ENCODE data around the gene MSL1.
A peak's percentile ranks its signal among the peaks of the same experiment; 100 is the strongest.
"Not testable (repeated sequence)": the region's sequence is repeated elsewhere in the genome, so short reads cannot be mapped to it uniquely, and the experiment has no call there.

The MSL1 gene

GRCh38 chr17:40139566-40140058, 17.8 kb downstream of the MSL1 start:
- no peak for DNase-seq

GRCh38 chr17:40143166-40143565, 21.4 kb downstream of the MSL1 start:
- DNase-seq, result not testable (repeated sequence)

- DNase-seq, result no peak
Measured at GRCh38 chr17:40145476-40145875, 23.7 kb downstream of the MSL1 start.

- no peak for DNase-seq
Measured at GRCh38 chr17:40148527-40148926, 26.8 kb downstream of the MSL1 start.

DNA sequence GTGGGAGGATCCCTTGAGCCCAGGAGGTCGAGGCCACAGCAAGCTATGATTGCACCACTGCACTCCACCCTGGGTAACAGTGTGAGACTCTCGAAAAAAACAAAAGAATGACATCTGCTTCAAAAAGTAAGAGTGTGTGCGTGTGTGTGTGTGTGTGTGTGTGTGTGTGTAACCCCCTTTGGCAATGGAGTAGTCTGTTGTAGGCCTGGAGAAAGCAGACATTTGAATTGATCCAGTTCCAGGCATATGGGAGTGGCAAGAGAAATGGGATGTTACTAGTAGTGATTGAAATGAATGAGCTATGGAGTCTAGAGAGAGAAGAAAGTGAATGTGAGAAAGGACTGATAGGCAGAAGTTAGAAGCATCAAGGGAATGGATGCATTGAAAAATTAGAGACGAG, 28.5 kb downstream of the MSL1 start:
- DNase-seq, result no peak

DNA sequence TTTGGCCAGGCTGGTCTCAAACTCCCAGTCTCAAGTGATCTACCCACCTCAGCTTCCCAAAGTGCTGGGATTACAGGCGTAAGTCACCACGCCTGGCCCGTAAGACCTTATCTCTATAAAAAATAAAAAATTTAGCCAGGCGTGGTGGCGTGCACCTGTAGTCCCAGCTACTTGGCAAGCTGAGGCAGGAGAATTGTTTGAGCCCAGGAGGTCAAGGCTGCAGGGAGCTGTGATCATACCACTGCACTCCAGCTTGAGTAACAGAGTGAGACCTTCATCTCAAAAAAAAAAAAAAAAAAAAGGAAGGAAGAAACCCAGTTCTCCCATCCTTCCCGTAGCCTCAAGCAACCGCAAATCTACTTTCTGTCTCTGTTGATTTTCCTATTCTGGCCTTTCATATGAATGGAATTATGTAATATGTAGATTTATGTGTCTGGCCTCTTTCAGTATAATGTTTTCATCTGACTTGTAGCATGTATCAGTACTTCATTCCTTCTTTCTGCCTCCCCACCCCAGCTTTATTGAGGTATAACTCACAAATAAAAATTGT, 29.7 kb downstream of the MSL1 start:
- DNase-seq, result no peak

GRCh38 chr17:40153603-40154236, 31.9 kb downstream of the MSL1 start:
- DNase-seq, result peak; percentile 42

DNA sequence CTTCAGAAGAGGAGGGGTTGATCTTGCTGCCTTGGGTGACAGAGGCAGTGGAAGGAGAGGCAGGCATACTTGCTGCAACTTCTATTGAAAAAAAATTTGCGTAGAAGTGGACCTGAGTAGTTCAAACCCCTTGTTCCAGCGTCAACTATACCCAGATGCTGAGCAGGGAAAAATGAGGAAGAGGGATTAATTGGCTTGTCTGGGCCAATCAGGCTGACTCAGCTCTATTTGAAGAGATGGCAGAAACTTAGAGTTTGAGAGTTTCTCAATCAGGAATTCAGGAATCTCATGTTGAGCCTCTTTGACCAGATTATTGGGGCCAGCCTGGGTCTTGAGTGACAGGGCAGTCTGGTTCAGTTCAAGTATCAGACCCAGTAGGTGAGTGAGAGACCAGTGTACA, 36.2 kb downstream of the MSL1 start:
- no peak for DNase-seq

DNA sequence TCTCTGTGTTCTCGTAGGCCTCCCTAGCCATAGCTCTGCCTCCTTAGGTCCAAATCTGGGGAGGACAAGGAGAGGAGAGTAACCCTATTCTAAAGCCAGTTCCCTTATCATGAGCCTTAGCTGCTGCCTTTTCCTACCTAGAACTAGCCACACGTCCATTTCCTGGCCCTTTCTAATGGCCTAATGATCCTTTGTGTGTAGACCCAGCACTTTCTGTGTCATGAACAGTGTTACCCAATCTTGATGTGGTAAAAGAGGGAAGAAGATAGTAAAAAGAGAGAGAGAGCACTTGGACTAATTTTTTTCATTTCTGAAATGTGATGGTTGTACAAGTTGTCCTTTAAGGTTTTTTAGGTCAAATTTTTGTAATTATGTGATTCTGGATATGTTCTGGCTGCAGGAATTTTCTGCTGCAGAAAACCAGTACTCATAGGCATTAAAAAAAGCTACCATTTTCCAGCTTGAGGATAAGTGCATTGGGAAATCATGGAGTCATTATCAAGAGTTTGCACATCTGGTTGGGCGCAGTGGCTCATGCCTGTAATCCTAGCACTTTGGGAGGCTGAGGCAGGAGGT, 36.8 kb downstream of the MSL1 start:
- DNase-seq, result no peak

DNA sequence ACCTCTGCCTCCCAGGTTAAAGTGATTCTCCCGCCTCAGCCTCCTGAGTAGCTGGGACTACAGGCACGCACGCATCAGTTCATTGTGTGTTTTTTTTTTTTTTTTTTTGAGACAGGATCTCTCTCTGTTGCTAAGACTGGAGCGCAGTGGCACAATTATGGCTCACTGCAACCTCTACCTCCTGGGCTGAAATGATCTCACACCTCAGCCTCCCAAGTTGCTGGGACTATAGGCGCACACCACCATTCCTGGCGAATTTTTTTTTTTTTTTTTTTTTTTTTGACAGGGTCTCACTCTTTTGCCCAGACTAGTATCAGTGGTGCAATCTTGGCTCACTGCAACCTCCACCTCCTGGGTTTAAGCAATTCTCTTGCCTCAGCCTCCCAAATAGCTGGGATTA, 37.7 kb downstream of the MSL1 start:
- no peak for DNase-seq

DNA sequence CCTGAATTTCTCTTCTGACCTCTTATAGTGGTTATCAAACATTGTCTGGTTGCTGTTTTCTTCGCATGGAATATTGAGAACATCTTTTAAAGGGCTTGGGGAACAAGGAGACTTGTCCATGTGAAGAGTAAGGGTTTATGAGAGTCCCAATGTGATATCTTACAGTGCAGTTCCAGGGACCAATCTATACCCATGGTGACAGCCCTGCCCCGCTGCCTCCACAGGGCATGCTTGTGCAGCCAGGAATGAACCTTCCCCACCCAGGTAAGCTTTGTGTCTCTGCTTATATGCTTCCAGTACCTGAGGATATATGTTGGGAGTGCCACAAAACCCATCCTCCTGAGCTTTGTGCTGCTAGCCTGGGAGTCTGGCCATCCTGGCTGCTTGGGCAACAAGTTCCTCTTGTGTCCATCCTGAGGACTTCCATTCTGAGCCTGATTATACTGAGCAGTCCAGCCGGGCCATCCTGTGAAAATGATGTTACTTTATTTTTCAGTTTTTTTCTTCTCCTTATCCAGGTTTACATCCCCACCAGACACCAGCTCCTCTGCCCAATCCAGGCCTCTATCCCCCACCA, 46.0 kb downstream of the MSL1 start:
- no peak for DNase-seq

DNA sequence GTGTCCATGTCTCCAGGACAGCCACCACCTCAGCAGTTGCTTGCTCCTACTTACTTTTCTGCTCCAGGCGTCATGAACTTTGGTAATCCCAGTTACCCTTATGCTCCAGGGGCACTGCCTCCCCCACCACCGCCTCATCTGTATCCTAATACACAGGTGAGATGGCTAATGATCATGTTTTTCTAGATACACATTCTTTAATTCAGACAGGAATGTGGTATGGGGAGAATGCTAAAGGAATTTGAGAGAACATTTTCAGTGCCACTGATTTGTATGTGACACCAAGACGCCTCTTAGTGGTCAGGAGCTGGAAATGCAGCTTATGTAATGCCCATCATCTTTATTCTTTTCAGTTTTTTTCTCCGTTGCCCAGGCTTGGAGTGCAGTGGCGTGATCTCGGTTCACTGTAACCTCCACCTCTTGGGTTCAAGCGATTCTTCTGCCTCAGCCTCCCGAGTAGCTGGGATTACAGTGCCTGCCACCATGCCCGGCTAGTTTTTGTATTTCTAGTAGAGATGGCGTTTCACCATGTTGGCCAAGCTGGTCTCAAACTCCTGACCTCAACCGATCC, 46.6 kb downstream of the MSL1 start:
- peak; percentile 27 for DNase-seq

DNA sequence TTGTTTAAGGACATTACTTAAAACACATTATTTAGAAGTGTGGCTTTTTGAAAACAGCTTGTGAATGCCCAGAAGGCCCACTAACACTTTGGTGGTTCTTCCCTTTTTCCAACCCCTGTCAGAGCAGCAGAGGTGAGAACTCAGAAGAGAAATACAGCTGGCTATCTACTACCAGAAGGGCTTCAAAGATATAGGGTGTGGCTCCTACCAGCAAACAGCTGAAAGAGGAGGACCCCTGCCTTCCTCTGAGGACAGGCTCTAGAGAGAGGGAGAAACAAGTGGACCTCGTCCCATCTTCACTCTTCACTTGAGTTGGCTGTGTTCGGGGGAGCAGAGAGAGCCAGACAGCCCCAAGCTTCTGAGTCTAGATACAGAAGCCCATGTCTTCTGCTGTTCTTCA, 48.6 kb downstream of the MSL1 start:
- DNase-seq, result no peak

DNA sequence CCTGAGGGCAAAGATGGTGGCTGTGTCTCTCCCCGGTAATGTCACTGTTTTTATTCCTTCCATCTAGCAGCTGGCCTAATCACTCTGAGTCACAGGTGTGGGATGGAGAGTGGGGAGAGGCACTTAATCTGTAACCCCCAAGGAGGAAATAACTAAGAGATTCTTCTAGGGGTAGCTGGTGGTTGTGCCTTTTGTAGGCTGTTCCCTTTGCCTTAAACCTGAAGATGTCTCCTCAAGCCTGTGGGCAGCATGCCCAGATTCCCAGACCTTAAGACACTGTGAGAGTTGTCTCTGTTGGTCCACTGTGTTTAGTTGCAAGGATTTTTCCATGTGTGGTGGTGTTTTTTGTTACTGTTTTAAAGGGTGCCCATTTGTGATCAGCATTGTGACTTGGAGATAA, 50.0 kb downstream of the MSL1 start:
- no peak for DNase-seq

GRCh38 chr17:40173091-40173777, 51.5 kb downstream of the MSL1 start:
- DNase-seq, result no peak

DNA sequence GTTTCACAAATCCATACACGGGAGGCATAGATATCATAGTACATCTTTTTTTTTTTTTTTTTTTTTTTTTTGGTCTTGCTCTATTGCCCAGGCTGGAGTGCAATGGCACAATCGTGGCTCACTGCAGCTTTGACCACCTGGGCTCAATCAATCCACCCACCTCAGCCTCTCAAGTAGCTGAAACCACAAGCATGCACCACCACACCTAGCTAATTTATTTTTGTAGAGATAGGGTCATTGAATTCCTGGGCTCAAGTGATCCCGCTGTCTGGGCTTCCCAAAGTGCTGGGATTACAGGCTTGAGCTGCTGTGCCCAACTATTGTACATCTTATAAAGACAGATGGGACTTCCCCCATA, 52.0 kb downstream of the MSL1 start:
- DNase-seq, result no peak

DNA sequence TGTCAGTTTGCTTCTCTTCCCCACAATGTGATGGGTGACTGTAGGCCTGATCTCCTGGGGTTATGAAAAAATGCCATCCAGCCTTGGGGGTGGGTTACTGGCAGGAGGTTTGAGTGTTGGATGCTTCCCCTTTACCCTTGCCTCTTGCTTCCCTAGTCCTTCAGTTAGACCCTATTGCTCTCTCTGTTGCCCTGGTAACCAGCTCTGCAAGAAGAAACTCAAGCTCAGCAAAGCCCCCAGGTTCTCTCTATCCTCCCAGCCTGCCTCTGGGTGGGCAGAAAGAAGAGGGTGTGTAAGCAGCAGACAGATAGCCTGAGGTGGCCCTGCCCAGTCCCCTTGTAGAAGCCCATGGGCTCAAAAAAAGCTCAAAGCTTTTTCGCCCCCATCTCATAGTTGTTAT, 52.7 kb downstream of the MSL1 start:
- no peak for DNase-seq

GRCh38 chr17:40175928-40176753, 54.4 kb downstream of the MSL1 start:
- no peak for DNase-seq

DNA sequence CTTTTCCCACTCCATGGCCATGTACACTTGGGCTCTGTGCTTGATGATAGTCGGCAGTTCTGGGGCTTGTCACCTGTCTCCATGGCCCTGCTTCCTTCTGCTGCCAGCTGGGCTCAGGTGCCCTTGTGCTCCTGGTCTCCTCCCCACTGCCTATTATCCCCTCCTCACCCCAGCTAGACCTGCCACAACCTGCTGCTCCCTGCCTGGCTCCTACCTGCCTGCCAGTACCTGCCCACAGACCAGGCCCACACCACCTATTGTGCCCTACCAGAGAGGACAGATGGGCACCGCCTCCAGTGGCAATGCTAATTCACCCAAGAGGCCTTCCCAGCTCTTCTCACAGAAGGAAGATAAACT, 55.0 kb downstream of the MSL1 start:
- DNase-seq, result no peak

- DNase-seq, result peak; percentile 86
Measured at GRCh38 chr17:40177275-40177874, 55.6 kb downstream of the MSL1 start, which contains the start of gene RAPGEFL1. TSS of gene RAPGEFL1 (plus strand) at chr17:40177470. CDS start at chr17:40177862, 392 bp downstream.

DNA sequence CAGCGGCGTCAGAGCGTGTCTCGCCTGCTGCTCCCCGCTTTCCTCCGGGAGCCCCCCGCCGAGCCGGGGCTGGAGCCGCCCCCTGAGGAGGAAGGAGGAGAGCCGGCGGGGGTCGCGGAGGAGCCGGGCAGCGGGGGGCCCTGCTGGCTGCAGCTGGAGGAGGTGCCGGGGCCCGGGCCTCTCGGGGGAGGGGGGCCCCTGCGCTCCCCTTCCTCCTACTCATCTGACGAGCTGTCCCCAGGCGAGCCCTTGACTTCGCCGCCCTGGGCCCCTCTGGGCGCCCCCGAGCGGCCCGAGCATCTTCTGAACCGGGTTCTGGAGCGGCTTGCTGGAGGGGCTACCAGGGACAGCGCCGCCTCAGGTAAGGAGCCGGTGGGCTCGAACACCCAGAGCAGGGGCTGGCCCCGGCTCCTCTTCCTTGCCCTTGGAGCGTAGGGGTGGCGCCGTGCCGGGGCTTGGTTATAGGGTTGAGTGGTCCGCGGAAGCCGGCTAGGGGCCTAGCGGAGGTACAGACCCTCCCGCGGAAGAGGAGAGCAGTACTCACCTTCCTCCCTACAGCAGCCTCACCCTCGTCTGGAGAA, 56.3 kb downstream of the MSL1 start:
- DNase-seq, result no peak

DNA sequence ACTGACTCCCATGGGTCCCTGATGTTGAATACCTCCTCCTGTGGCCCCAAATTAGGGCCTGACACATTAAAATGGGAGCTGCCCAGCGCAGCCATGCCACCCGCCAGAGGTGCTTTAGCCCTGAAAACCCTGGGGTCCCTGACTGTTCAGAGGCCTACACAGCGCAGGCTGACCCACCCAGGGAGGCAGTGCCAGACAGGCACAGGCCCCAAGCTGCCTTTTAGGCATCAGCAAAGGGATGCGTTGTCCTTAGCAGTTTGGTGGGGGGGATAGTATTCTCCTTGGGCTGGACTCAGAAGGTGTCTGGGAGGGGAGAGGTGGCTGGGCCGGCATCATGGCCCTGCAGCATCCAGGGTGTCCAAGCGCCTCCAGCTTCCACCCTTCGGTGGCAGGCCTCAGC, 56.9 kb downstream of the MSL1 start:
- no peak for DNase-seq

Data from activated naive CD4-positive, alpha-beta T cell treated with Interleukin-2 at 50 U/mL for 16 hours (primary cell).